ENCODE measurements around the gene SPACA6. TPM values are rescaled to one million over a fixed set of nuclear protein-coding genes. Genes with fewer than 3 reads are reported as not detected.
A peak's percentile ranks its signal among the peaks of the same experiment; 100 is the strongest.

The SPACA6 gene
- total and polyA plus RNA-seq, 2 experiments from 2014 or later = 7.2 to 13.1 TPM

- no peak overlapping the region for H2AFZ ChIP-seq
- DNase-seq (ENCODE audit: low spot score) = no peak
- no peaks in the 10 kb centered on the region for H3K4me1 ChIP-seq (ENCODE audit: insufficient read depth)
- no peak overlapping the region for H3K4me3 ChIP-seq
- no peaks in the 10 kb centered on the region for H4K20me1 ChIP-seq (ENCODE audit: insufficient read depth, poor library complexity, severe bottlenecking)
- H3K36me3 ChIP-seq (replicated peaks; ENCODE audit: insufficient read depth, low read depth) = no peaks in the 10 kb centered on the region
- no peaks in the 10 kb centered on the region for H3K79me2 ChIP-seq
- WGBS (ENCODE audit: low lambda C conversion rate, missing lambda C conversion rate) = 77% methylated on average over 4 of the region's 4 CpGs
- H3K27me3 ChIP-seq = no peaks in the 10 kb centered on the region
- H3K9me2 ChIP-seq (replicated peaks; ENCODE audit: insufficient read depth) = no peaks in the 10 kb centered on the region
- TF ChIP-seq EZH2phosphoT487 (IDR thresholded peaks at IDR 0.05; ENCODE audit: low read depth, severe bottlenecking, unreplicated experiment) (no peak), EZH2 (IDR thresholded peaks at IDR 0.05; ENCODE audit: borderline replicate concordance) (no peak), CTCF (IDR thresholded peaks at IDR 0.05; ENCODE audit: poor library complexity) (no peak)
- no peak overlapping the region for H3K27ac ChIP-seq
- H3K9me3 ChIP-seq (ENCODE audit: low read depth) = no peaks in the 10 kb centered on the region
- H3K4me2 ChIP-seq = no peak overlapping the region
Observed at GRCh38 chr19:51654783-51655182, 38.3 kb upstream of the SPACA6 start.

GRCh38 chr19:51660975-51661600, 32.0 kb upstream of the SPACA6 start:
- Histone ChIP-seq H3K79me2 (no peaks in the 10 kb centered on the region), H3K27me3 (peaks cover 8% of the 10 kb centered on the region)
- 11% methylated on average over 9 of the region's 10 CpGs for WGBS (ENCODE audit: low lambda C conversion rate, missing lambda C conversion rate)

GRCh38 chr19:51663650-51664049, 29.5 kb upstream of the SPACA6 start:
- Histone ChIP-seq H3K4me1 (ENCODE audit: insufficient read depth) (no peaks in the 10 kb centered on the region), H3K27ac (no peak overlapping the region), H3K9me2 (replicated peaks; ENCODE audit: insufficient read depth) (no peaks in the 10 kb centered on the region), H4K20me1 (ENCODE audit: insufficient read depth, poor library complexity, severe bottlenecking) (no peaks in the 10 kb centered on the region), H3K4me3 (no peak overlapping the region), H3K79me2 (no peaks in the 10 kb centered on the region), H3K27me3 (peaks cover 8% of the 10 kb centered on the region), H3K36me3 (replicated peaks; ENCODE audit: insufficient read depth, low read depth) (no peaks in the 10 kb centered on the region), H3K9me3 (ENCODE audit: low read depth) (no peaks in the 10 kb centered on the region), H2AFZ (no peak overlapping the region), H3K4me2 (no peak overlapping the region)
- 46% methylated on average over 3 of the region's 3 CpGs for WGBS (ENCODE audit: low lambda C conversion rate, missing lambda C conversion rate)
- DNase-seq (ENCODE audit: low spot score) = no peak
- TF ChIP-seq EZH2 (IDR thresholded peaks at IDR 0.05; ENCODE audit: borderline replicate concordance) (no peak), CTCF (IDR thresholded peaks at IDR 0.05; ENCODE audit: poor library complexity) (no peak), EZH2phosphoT487 (IDR thresholded peaks at IDR 0.05; ENCODE audit: low read depth, severe bottlenecking, unreplicated experiment) (no peak)

More at GRCh38 chr19:51660975-51661600, 32.0 kb upstream of the SPACA6 start:
- DNase-seq (ENCODE audit: low spot score) = peak; percentile 92
- Histone ChIP-seq H3K36me3 (replicated peaks; ENCODE audit: insufficient read depth, low read depth) (no peaks in the 10 kb centered on the region), H3K9me3 (ENCODE audit: low read depth) (no peaks in the 10 kb centered on the region), H2AFZ (no peak overlapping the region), H3K4me3 (no peak overlapping the region), H3K4me2 (no peak overlapping the region), H4K20me1 (ENCODE audit: insufficient read depth, poor library complexity, severe bottlenecking) (no peaks in the 10 kb centered on the region), H3K9me2 (replicated peaks; ENCODE audit: insufficient read depth) (no peaks in the 10 kb centered on the region), H3K27ac (no peak overlapping the region), H3K4me1 (ENCODE audit: insufficient read depth) (no peaks in the 10 kb centered on the region)
- TF ChIP-seq CTCF (IDR thresholded peaks at IDR 0.05; ENCODE audit: poor library complexity) (peak; percentile 73), EZH2phosphoT487 (IDR thresholded peaks at IDR 0.05; ENCODE audit: low read depth, severe bottlenecking, unreplicated experiment) (no peak)

Measured in hepatocyte (in vitro differentiated cells).